HepG2 (cell line): ENCODE results near the gene AADACL4. TPM values are rescaled to one million over a fixed set of nuclear protein-coding genes. Genes with fewer than 3 reads are reported as not detected.

ENCODE experiments used
- AKAP8 ChIP-seq: sonication (generic); formaldehyde crosslinking; IDR thresholded peaks from 2 replicates; pipeline ENCODE4 v1.5.1; 2020; ENCODE audit warnings: mild to moderate bottlenecking, missing genetic modification reagents
- ATF4 ChIP-seq, 2 experiments: fragments of 450-650 bp in 1 of 2; sonication (generic) in 1 of 2; formaldehyde crosslinking; IDR thresholded peaks; 2 replicates each; pipeline versions ENCODE4 v1.5.0 to v1.8.0; 2020 to 2022; ENCODE audit warnings: mild to moderate bottlenecking in 1 of 2, missing genetic modification reagents in 1 of 2
- CENPX ChIP-seq: sonication (generic); formaldehyde crosslinking; IDR thresholded peaks from 2 replicates; pipeline ENCODE4 v1.9.0; 2021; ENCODE audit warnings: mild to moderate bottlenecking, missing genetic modification reagents, moderate library complexity
- CREM ChIP-seq, 2 experiments: sonication (generic) in 1 of 2; formaldehyde crosslinking in 1 of 2; IDR thresholded peaks; 2 replicates each; pipeline versions ENCODE4 v1.4.0 to v1.6.1; 2016 to 2020; ENCODE audit warnings: antibody characterized with exemption in 1 of 2, mild to moderate bottlenecking in 1 of 2, missing genetic modification reagents in 1 of 2
- ERF ChIP-seq: IDR thresholded peaks from 2 replicates; pipeline ENCODE4 v1.6.1; 2018; ENCODE audit warnings: missing biosample characterization, missing genetic modification reagents
- FOXP4 ChIP-seq: sonication (generic); formaldehyde crosslinking; IDR thresholded peaks from 2 replicates; pipeline ENCODE4 v1.4.0; 2020; ENCODE audit warnings: missing genetic modification reagents
- GABPA ChIP-seq, 2 experiments: IDR thresholded peaks; 2 replicates each; pipeline ENCODE4 v1.6.1; 2011 to 2016; ENCODE audit warnings: low read depth in 2 of 2, low read length in 1 of 2, missing biosample characterization in 1 of 2, missing genetic modification characterization in 1 of 2
- HMG20B ChIP-seq: conservative IDR thresholded peaks from 2 replicates; pipeline ENCODE4 v1.6.1; 2016; ENCODE audit warnings: missing genetic modification reagents, missing compliant biosample characterization
- HNF1B ChIP-seq: sonication (generic); formaldehyde crosslinking; IDR thresholded peaks from 2 replicates; pipeline ENCODE4 v1.5.1; 2020; ENCODE audit warnings: mild to moderate bottlenecking, moderate library complexity, missing genetic modification reagents
- NCOR1 ChIP-seq: fragments of 200-600 bp; sonication (generic); IDR thresholded peaks from 2 replicates; pipeline ENCODE4 v1.7.0; 2017; ENCODE audit warnings: antibody characterized with exemption, low read length, borderline replicate concordance
- NR2F1 ChIP-seq, 2 experiments: fragments of 450-650 bp in 1 of 2; formaldehyde crosslinking in 1 of 2; IDR thresholded peaks; 2 replicates each; pipeline versions ENCODE4 v1.5.0 to v1.6.1; 2016 to 2020; ENCODE audit warnings: mild to moderate bottlenecking in 1 of 2, missing compliant biosample characterization in 1 of 2, missing genetic modification reagents in 1 of 2, moderate library complexity in 1 of 2
- SKIL ChIP-seq: sonication (generic); formaldehyde crosslinking; IDR thresholded peaks from 2 replicates; pipeline ENCODE4 v1.8.0; 2022; ENCODE audit warnings: missing genetic modification reagents, mild to moderate bottlenecking, moderate library complexity, borderline replicate concordance
- SNAPC5 ChIP-seq: sonication (generic); formaldehyde crosslinking; IDR thresholded peaks from 2 replicates; pipeline ENCODE4 v1.8.1; 2023; ENCODE audit warnings: mild to moderate bottlenecking, missing genetic modification reagents, borderline replicate concordance
- SOX6 ChIP-seq, 2 experiments: fragments of 450-650 bp in 1 of 2; sonication (generic) in 1 of 2; formaldehyde crosslinking in 1 of 2; IDR thresholded peaks; 2 replicates each; pipeline versions ENCODE4 v1.4.0 to v1.6.1; 2017 to 2020; ENCODE audit warnings: antibody characterized with exemption in 1 of 2, mild to moderate bottlenecking in 1 of 2, missing genetic modification reagents in 1 of 2
- ZFP36 ChIP-seq: fragments of 150-350 bp; IDR thresholded peaks from 2 replicates; pipeline ENCODE4 v1.6.1; 2018; ENCODE audit warnings: borderline replicate concordance, low read length, low read depth; ENCODE audit not compliant: partially characterized antibody
- ZNF354B ChIP-seq: sonication (generic); formaldehyde crosslinking; IDR thresholded peaks from 2 replicates; pipeline ENCODE4 v1.8.0; 2022; ENCODE audit warnings: mild to moderate bottlenecking, missing genetic modification reagents
- ZNF550 ChIP-seq: sonication (generic); formaldehyde crosslinking; IDR thresholded peaks from 2 replicates; pipeline ENCODE4 v1.4.0; 2020; ENCODE audit warnings: mild to moderate bottlenecking, missing genetic modification reagents, borderline replicate concordance
- ZNF703 ChIP-seq: sonication (generic); formaldehyde crosslinking; IDR thresholded peaks from 2 replicates; pipeline ENCODE4 v1.5.1; 2020; ENCODE audit warnings: missing genetic modification reagents, mild to moderate bottlenecking, moderate library complexity, borderline replicate concordance
- ZSCAN21 ChIP-seq: sonication (generic); formaldehyde crosslinking; IDR thresholded peaks from 2 replicates; pipeline ENCODE4 v1.8.0; 2022; ENCODE audit warnings: mild to moderate bottlenecking, missing genetic modification reagents, moderate library complexity, borderline replicate concordance
- polyA plus RNA-seq, 8 experiments: library from polyadenylated mRNA; depleted of rRNA in 3 of 8; stranded (reverse) in 7 of 8; unstranded in 1 of 8; fragments of >200 nt; fragmentation: Illumina TruSeq in 4 of 8; extraction: Trizol in 4 of 8; gene quantifications; 2 replicates each; pipeline versions ENCODE4 v1.2.1 to v1.2.3, GENCODE V29; 2011 to 2016; ENCODE audit warnings: low read depth in 4 of 8, missing spikeins in 1 of 8, mixed read lengths in 1 of 8; ENCODE audit not compliant: insufficient read depth in 1 of 8
- total RNA-seq, 5 experiments: library from RNA; depleted of rRNA; stranded (reverse); fragments of >200 nt; fragmentation: Illumina TruSeq; extraction: Trizol; gene quantifications; 2 replicates each; pipeline ENCODE4 v1.2.3, GENCODE V29; 2016; ENCODE audit warnings: low read depth in 1 of 5

The AADACL4 gene
- total and polyA plus RNA-seq, 2 of the 13 experiments (the other 11 are each of a cell fraction or from before 2014, with no cell fraction given): not detected

GRCh38 chr1:12618965-12619791, 24.7 kb upstream of the AADACL4 start (continued):
- TF ChIP-seq FOXP4 (peak; percentile 93), ZFP36 (no peak), HNF1B (CRISPR knock-in tag) (peak; percentile 82), ZSCAN21 (CRISPR knock-in tag) (peak; percentile 50; the same call in 1 of the 2 replicates), ATF4 (CRISPR knock-in tag; IDR thresholded peaks at IDR 0.05) (peak in 1 of 2 experiments; percentile 68; a peak in 2 of 4 replicates), AKAP8 (no peak), NCOR1 (no peak; the same call in 1 of the 2 replicates), HMG20B (CRISPR knock-in tag) (peak; percentile 88), ZNF354B (no peak), NR2F1 (CRISPR knock-in tag; IDR thresholded peaks at IDR 0.05) (peak; percentile 75 to 78), ERF (CRISPR knock-in tag) (peak; percentile 92), ZNF703 (CRISPR knock-in tag) (no peak; the same call in 1 of the 2 replicates), SKIL (peak; percentile 99), SOX6 (IDR thresholded peaks at IDR 0.05) (no peak), SOX6 (CRISPR knock-in tag; IDR thresholded peaks at IDR 0.05) (peak; percentile 87; the same call in 1 of the 2 replicates), ZNF550 (CRISPR knock-in tag) (no peak), GABPA (IDR thresholded peaks at IDR 0.05; ENCODE audit: low read depth, low read length) (no peak), GABPA (CRISPR knock-in tag; IDR thresholded peaks at IDR 0.05; ENCODE audit: low read depth) (peak; percentile 78), CENPX (CRISPR knock-in tag) (no peak), CREM (IDR thresholded peaks at IDR 0.05) (peak; percentile 83), CREM (CRISPR knock-in tag; IDR thresholded peaks at IDR 0.05) (no peak), SNAPC5 (CRISPR knock-in tag) (no peak)
